ENCODE results near the gene FJX1.

DNA sequence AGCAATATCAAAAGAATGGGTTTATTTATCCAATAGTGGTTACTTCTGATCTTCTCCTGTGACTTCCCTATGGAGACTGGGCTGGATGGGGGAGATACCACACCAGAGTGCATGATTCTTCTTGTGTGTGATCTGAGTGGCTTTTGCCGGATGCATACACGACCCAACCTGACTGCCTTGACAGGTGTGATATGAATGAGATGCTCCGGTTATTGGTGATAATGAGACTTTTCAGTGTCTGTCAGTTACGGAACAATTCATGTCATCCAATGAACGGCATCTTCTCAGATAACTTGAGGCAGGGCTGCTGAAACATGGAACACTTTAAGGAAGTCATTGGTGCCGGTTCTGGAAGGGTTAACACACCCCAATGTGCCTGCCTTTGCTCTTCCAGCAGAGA lies 17.7 kb downstream of the FJX1 start:
- TF ChIP-seq POLR2A (IDR thresholded peaks at IDR 0.05) (no peak), POLR2AphosphoS5 (IDR thresholded peaks at IDR 0.05; ENCODE audit: insufficient read depth in 1 of 2, low read depth in 1 of 2) (no peak)
- TF ChIP-seq, protein P1, sequence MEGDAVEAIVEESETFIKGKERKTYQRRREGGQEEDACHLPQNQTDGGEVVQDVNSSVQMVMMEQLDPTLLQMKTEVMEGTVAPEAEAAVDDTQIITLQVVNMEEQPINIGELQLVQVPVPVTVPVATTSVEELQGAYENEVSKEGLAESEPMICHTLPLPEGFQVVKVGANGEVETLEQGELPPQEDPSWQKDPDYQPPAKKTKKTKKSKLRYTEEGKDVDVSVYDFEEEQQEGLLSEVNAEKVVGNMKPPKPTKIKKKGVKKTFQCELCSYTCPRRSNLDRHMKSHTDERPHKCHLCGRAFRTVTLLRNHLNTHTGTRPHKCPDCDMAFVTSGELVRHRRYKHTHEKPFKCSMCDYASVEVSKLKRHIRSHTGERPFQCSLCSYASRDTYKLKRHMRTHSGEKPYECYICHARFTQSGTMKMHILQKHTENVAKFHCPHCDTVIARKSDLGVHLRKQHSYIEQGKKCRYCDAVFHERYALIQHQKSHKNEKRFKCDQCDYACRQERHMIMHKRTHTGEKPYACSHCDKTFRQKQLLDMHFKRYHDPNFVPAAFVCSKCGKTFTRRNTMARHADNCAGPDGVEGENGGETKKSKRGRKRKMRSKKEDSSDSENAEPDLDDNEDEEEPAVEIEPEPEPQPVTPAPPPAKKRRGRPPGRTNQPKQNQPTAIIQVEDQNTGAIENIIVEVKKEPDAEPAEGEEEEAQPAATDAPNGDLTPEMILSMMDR (IDR thresholded peaks at IDR 0.05), result no peak

Data from vagina (tissue), 2 donors.